GM18907 (cell line): Measurements from ENCODE around the gene NBEAL1.
"Not testable (repeated sequence)": the region's sequence is repeated elsewhere in the genome, so short reads cannot be mapped to it uniquely, and the experiment has no call there.

ENCODE experiments used
- ATAC-seq: cut with Tn5 transposase; IDR thresholded peaks from one replicate; pipeline ENCODE4 v1.9.1; 2021; ENCODE audit warnings: mild to moderate bottlenecking, moderate library complexity; ENCODE audit not compliant: unreplicated experiment

Gene NBEAL1

GRCh38 chr2:203014456-203015199, at the start of gene NBEAL1:
Gene NBEAL1, plus strand, starts transcription at chr2:203014875. Its CDS starts 1,510 bp downstream, at chr2:203016385.
- ATAC-seq, result peak; percentile 97

- ATAC-seq, result peak; percentile 92
Observed at GRCh38 chr2:202965810-202966460, 48.7 kb upstream of the NBEAL1 start.

- not testable (repeated sequence) for ATAC-seq
Observed at GRCh38 chr2:202969404-202969803, 45.3 kb upstream of the NBEAL1 start.

- ATAC-seq, result no peak
Observed at GRCh38 chr2:202976809-202977208, 37.9 kb upstream of the NBEAL1 start.

GRCh38 chr2:202982779-202983491, 31.7 kb upstream of the NBEAL1 start:
- no peak for ATAC-seq

- ATAC-seq, result no peak
Observed at GRCh38 chr2:202989749-202990148, 24.9 kb upstream of the NBEAL1 start.

- ATAC-seq, result no peak
Observed at GRCh38 chr2:202990501-202990900, 24.2 kb upstream of the NBEAL1 start.

GRCh38 chr2:202997113-202997512, 17.6 kb upstream of the NBEAL1 start:
- not testable (repeated sequence) for ATAC-seq

- ATAC-seq, result no peak
Observed at GRCh38 chr2:203002054-203002821, 12.4 kb upstream of the NBEAL1 start.

- ATAC-seq, result no peak
Observed at GRCh38 chr2:203003716-203004115, 11.0 kb upstream of the NBEAL1 start.

GRCh38 chr2:203016716-203017115, 2.0 kb downstream of the NBEAL1 start:
- no peak for ATAC-seq

- no peak for ATAC-seq
Observed at GRCh38 chr2:203018181-203018580, 3.5 kb downstream of the NBEAL1 start.

GRCh38 chr2:203019142-203019541, 4.5 kb downstream of the NBEAL1 start:
- ATAC-seq, result no peak

GRCh38 chr2:203021991-203022390, 7.3 kb downstream of the NBEAL1 start:
- no peak for ATAC-seq

GRCh38 chr2:203022751-203023150, 8.1 kb downstream of the NBEAL1 start:
- no peak for ATAC-seq

GRCh38 chr2:203025592-203025991, 10.9 kb downstream of the NBEAL1 start:
- no peak for ATAC-seq

GRCh38 chr2:203030545-203030944, 15.9 kb downstream of the NBEAL1 start:
- ATAC-seq, result no peak

- no peak for ATAC-seq
Observed at GRCh38 chr2:203030991-203031390, 16.3 kb downstream of the NBEAL1 start.

GRCh38 chr2:203033395-203033794, 18.7 kb downstream of the NBEAL1 start:
- ATAC-seq, result no peak

- ATAC-seq, result no peak
Observed at GRCh38 chr2:203035879-203036470, 21.3 kb downstream of the NBEAL1 start.

GRCh38 chr2:203037026-203037425, 22.4 kb downstream of the NBEAL1 start:
- ATAC-seq, result no peak
